BJ (cell line): ENCODE data around the gene ZMIZ2. TPM values are rescaled to one million over a fixed set of nuclear protein-coding genes. Genes with fewer than 3 reads are reported as not detected.

Source experiments
- CTCF ChIA-PET: fragments of 350-600 bp; formaldehyde crosslinking; extraction: SDS; loops from one replicate; lab custom pipeline; 2021; ENCODE audit warnings: antibody characterized with exemption, inconsistent platforms; lab: Yijun Ruan, JAX
- POLR2A ChIA-PET: fragments of 300-600 bp; sonication (Branson Sonifier 250); formaldehyde crosslinking; extraction: SDS; loops from one replicate; lab custom pipeline; 2021; ENCODE audit warnings: antibody characterized with exemption; lab: Charles Lee
- DNase-seq: peaks from one replicate; pipeline ENCODE4 v3.0.0-alpha.2; 2011; ENCODE audit warnings: low read depth
- H3K27me3 ChIP-seq: 2 replicates; pipeline ENCODE4 v1.6.0; 2011; ENCODE audit warnings: low read length; ENCODE audit not compliant: control insufficient read depth, insufficient read depth
- H3K36me3 ChIP-seq: 2 replicates; pipeline ENCODE4 v1.5.1; 2011; ENCODE audit warnings: low read length; ENCODE audit not compliant: control insufficient read depth, insufficient read depth
- H3K4me3 ChIP-seq: 2 replicates; pipeline ENCODE4 v1.5.1; 2011; ENCODE audit warnings: low read depth, mild to moderate bottlenecking, control low read depth, low read length
- polyA plus RNA-seq: library from polyadenylated mRNA; depleted of rRNA; stranded (reverse); fragments of >200 nt; gene quantifications from 2 replicates; pipeline ENCODE4 v1.2.3, GENCODE V29; 2011
- TF ChIP-seq, protein P1 (sequence below): IDR thresholded peaks from 2 replicates; pipeline ENCODE4 v1.5.1; 2011; ENCODE audit warnings: low read depth, mild to moderate bottlenecking, control low read depth, inconsistent platforms, low read length, moderate library complexity; ENCODE audit not compliant: insufficient read depth

ZMIZ2 gene
- polyA plus RNA-seq, 1 experiment, result 7.4 TPM

DNA sequence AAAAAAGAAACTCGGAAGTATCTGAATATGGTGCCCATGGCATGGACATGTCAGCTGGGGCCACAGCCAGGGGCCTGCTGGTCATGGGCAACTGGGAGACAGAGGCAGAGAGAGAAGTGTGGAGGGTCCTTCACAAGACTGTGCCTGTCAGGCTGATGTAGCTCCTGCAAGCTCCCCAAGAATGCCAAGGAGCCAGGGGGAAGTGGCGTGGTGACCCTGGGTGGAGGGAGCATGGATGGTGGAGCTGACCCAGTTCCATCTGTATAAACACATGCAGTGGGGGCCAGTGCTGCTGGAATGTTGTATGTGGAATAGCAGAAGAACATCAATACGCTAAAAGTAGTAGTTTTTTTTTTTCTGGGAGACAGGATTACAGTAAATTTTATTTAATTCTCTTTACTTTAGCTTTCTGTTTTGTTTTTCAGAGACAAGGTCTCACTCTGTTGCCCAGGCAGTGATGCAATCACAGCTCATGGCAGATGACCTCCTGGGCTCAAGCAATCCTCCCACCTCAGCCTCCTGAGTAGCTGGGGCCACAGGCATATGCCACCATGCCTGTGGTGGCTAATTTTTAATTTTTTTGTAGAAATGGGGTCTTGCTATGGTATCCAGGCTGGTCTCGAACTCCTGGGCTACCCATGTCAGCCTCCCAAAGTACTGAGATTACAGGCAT lies 10.5 kb upstream of the ZMIZ2 start:
- TF ChIP-seq, protein P1, sequence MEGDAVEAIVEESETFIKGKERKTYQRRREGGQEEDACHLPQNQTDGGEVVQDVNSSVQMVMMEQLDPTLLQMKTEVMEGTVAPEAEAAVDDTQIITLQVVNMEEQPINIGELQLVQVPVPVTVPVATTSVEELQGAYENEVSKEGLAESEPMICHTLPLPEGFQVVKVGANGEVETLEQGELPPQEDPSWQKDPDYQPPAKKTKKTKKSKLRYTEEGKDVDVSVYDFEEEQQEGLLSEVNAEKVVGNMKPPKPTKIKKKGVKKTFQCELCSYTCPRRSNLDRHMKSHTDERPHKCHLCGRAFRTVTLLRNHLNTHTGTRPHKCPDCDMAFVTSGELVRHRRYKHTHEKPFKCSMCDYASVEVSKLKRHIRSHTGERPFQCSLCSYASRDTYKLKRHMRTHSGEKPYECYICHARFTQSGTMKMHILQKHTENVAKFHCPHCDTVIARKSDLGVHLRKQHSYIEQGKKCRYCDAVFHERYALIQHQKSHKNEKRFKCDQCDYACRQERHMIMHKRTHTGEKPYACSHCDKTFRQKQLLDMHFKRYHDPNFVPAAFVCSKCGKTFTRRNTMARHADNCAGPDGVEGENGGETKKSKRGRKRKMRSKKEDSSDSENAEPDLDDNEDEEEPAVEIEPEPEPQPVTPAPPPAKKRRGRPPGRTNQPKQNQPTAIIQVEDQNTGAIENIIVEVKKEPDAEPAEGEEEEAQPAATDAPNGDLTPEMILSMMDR, result no peak
- CTCF ChIA-PET, result interaction anchor here (0.7 kb wide), 1 partner anchor 131 kb away, joined by 4 read pairs; no protein-coding TSS in a partner anchor
- no peak for DNase-seq
- POLR2A ChIA-PET, result no interaction called here
- Histone ChIP-seq H3K4me3 (no peak overlapping the region), H3K27me3 (no peaks in the 10 kb centered on the region), H3K36me3 (no peaks in the 10 kb centered on the region)

DNA sequence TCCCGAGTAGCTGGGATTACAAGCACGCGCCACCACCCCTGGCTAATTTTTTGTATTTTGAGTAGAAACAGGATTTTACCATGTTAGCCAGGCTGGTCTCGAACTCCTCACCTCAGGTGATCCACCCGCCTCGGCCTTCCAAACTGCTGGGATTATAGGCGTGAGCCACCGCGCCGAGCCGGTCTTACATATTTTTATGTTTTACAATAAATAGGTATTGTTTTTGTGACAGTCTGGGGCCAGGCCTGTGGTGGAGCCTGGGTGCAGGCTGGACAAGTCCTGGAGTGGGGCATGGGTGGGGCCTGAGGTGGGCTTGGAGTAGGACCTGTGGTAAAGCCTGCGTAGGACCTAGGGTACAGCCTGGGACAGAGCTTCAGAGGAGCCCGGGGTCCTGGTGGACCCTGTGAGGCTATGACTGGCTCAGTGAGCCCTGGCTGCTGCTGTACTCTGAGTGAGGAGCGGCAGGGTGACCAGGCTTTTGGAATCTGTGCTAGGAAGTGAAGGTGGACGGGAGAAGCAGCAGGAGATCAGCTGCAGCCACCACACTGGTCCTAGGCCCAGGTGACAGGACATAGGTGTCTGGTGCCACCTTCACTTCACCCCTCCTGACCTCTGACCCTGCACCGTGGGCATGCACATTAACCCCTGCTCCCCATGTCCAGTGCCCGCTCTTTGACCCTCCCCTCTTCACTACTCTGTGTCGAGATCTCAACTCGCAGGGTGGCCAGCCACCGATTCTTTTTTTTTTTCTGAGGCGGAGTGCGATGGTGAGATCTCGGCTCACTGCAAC lies 9.6 kb upstream of the ZMIZ2 start:
- TF ChIP-seq, protein P1, result no peak
- POLR2A ChIA-PET, result no interaction called here
- H3K36me3 ChIP-seq, result no peaks in the 10 kb centered on the region
- CTCF ChIA-PET, result no interaction called here
- H3K4me3 ChIP-seq, result no peak overlapping the region
- no peaks in the 10 kb centered on the region for H3K27me3 ChIP-seq
- DNase-seq, result no peak

DNA sequence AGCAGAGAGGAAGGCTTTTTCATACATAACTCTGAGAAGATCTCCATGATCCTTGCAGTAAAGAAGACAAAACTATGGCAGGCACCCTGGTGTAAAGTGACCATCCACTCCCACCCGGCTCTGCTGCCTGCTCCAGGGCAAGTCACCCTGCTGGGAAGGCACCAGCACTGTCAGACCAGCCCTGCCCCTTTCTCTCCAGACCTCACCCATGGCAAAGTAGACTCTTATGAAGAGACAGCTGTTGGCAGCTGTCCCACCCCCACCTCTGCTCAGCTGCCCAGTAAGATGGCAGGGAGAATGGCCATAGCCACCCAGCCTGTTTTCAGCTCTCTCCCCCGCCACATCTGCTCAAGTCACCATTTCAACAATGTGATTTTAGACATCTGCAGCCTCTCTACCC lies 8.6 kb upstream of the ZMIZ2 start:
- H3K27me3 ChIP-seq, result no peaks in the 10 kb centered on the region
- DNase-seq, result no peak
- CTCF ChIA-PET, result no interaction called here
- H3K36me3 ChIP-seq, result no peaks in the 10 kb centered on the region
- POLR2A ChIA-PET, result no interaction called here
- TF ChIP-seq, protein P1, result no peak
- no peak overlapping the region for H3K4me3 ChIP-seq

- ChIA-PET POLR2A (interaction anchor here (0.6 kb wide), 1 partner anchor 135 kb away, joined by 18 read pairs; no protein-coding TSS in a partner anchor), CTCF (interaction anchor here (0.6 kb wide), 1 partner anchor 9 kb away, joined by 4 read pairs; no protein-coding TSS in a partner anchor)
- DNase-seq, result no peak
- Histone ChIP-seq H3K36me3 (no peaks in the 10 kb centered on the region), H3K4me3 (no peak overlapping the region), H3K27me3 (no peaks in the 10 kb centered on the region)
- TF ChIP-seq, protein P1, result no peak
These were observed 4.9 kb upstream of the ZMIZ2 start for GRCh38 chr7:44743750-44744149.
